UCSD-AML1 (cell line): ENCODE results near the gene WNT11.
"Not testable (repeated sequence)": the region's sequence is repeated elsewhere in the genome, so short reads cannot be mapped to it uniquely, and the experiment has no call there.

Experiments
- DNase-seq: peaks from one replicate; lab custom pipeline; 2025; ENCODE audit not compliant: unreplicated experiment; lab: John Stamatoyannopoulos, UW

The WNT11 gene

GRCh38 chr11:76203937-76204336 is 2.4 kb downstream of the WNT11 start:
- DNase-seq, result no peak

GRCh38 chr11:76203131-76203925 is 3.0 kb downstream of the WNT11 start:
- no peak for DNase-seq

GRCh38 chr11:76201672-76202412 is 4.5 kb downstream of the WNT11 start:
- DNase-seq, result no peak

DNA sequence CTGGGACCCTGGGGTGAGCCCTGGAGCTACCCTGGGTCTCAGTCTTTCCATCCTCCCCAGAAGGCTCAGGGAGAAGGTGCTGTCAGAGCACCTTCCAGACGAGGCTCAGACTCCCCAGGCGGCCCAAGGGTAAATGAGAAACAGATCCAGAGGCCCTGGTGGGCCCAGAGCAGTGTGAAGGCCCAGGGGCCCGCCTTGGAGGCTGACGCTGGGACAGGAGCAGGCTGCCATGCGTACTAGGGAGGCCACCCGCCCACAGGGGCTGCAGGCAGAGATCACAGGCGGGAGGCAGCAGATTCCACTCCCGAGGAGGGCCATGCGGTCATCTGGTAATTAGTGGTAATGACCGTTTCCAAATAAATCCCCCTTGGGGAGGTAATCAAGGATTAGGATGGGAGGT is 5.2 kb downstream of the WNT11 start:
- DNase-seq, result no peak

- DNase-seq, result no peak
These were observed 6.0 kb downstream of the WNT11 start for GRCh38 chr11:76200006-76200940.

DNA sequence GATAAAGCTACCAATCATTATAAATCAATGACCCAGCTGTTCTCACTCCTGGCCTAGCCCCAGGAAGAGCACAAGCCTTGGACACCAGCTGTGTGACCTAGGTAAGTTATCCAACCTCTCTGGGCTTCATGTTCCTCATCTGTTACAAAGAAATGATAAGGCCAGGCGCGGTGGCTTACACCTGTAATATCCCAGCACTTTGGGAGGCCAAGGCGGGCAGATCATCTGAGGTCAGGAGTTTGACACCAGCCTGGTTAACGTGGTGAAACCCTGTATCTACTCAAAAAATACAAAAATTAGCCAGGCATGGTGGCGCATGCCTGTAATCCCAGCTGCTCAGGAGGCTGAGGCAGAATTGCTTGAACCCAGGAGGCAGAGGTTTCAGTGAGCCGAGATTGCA is 7.6 kb downstream of the WNT11 start:
- not testable (repeated sequence) for DNase-seq

DNA sequence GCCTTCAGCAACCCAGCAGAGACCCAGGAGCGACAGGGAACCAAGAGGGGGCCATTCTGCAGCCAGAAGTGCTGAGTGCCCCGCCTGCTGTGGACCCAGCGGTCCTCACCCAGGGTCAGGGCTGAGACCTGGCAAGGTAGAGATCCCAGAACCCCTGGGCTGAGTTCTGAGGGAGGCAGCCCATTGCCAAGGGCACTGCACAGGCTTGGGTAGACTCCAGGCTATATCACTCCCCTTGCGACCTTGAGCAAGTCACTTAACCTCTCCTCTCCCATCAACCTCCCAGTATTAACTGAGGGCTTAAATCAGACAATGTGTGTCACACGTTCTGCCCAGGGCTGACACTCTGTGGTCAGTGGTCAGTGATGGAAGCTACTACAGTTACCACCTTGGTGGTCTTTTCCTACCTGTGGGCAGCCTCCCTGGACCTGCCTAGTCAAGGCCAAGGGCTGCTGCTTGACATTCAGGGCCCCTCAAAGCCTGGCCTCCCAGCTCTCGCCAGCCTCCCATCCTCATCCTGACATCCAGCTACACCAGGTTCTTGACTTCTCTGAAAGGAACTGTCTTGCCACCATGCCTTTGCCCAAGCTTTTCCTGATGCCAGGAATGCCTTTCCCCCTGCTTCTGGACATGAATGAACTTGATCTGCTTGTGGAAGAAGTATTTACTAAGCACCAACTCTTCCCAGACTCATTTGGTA is 8.2 kb downstream of the WNT11 start:
- no peak for DNase-seq

GRCh38 chr11:76197332-76197731 is 9.0 kb downstream of the WNT11 start:
- DNase-seq, result no peak

DNA sequence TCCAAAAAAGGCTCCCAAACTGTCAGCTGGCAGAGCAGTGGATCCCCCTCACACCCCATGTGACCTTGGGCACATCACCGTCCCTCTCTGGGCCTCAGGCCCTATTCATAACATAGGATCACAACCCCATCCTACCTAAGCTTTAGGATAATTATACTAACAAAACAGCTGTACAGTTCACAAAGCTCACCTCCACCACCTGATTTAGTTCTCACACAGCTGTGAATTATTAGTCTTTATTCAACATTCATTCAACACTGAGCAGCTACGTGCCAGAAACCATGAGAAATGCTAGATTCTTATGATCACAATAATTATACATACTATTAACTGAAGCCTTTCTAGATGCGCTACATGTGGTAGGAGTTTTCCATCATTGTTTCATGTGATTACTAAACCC is 9.5 kb downstream of the WNT11 start:
- DNase-seq, result no peak

- DNase-seq, result no peak
These were observed 11.2 kb downstream of the WNT11 start for GRCh38 chr11:76194872-76195668.

GRCh38 chr11:76193219-76193618 is 13.1 kb downstream of the WNT11 start:
- no peak for DNase-seq

DNA sequence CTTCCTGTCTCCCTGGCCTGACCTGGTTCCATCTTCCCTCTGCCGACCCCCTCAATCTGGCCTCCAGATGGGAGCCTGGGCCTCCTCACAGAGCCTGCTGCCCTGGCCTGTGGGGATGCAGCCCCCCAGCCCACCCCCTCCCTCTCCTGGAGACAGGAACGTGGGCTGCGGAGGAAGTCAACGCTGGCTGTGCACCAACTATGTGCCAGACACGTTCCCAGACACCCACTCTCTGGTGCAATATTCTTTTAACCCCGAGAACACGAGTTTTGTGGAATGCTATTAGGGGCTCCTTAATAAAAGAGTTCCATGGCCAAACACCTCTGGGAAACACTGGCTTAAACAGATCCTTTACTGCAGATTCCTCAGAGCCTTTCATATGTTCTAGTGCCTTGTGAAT is 15.9 kb downstream of the WNT11 start:
- no peak for DNase-seq

GRCh38 chr11:76189682-76190081 is 16.6 kb downstream of the WNT11 start:
- no peak for DNase-seq

DNA sequence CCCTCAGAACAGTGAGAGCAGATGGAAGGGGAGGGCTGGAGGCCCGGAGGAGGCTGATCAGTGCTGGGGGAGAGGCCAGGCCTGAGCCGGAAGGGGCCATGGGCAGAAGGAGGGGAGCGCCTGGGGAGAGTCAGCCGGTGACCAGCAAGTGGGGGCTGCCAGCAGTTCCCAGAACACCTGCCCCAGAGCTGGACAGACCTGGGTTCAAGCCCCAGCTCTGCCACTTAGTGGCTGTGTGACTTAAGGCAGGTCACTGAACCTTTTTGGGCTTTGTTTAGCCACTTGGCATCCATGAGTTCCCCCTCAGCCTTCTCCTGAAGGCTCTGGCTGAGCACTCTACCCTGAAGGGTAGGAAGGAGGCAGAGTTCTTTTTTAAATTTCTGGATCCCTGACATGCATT is 17.4 kb downstream of the WNT11 start:
- no peak for DNase-seq

DNA sequence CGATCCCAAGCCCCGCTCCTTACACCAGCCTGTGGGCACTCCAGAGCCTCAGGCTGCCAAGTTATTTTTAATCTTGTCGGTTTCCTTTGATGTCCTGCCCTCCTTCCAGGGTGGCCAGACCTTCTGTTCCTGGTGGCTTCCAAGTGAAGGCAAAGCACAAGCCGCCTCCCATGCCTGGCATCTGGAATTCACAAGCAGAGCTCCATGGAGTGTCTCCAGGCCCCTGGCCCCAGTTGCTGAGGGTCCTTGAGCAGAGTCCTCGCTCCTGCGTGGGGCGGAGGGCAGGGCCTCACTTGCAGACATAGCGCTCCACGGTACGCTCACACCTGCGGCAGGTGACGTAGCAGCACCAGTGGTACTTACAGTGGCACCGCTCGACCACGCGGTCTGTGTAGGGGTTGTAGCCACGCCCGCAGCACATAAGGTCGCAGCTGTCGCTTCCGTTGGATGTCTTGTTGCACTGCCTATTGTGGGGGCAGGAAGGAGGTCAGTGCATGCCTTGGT is 19.5 kb downstream of the WNT11 start:
- DNase-seq, result no peak

DNA sequence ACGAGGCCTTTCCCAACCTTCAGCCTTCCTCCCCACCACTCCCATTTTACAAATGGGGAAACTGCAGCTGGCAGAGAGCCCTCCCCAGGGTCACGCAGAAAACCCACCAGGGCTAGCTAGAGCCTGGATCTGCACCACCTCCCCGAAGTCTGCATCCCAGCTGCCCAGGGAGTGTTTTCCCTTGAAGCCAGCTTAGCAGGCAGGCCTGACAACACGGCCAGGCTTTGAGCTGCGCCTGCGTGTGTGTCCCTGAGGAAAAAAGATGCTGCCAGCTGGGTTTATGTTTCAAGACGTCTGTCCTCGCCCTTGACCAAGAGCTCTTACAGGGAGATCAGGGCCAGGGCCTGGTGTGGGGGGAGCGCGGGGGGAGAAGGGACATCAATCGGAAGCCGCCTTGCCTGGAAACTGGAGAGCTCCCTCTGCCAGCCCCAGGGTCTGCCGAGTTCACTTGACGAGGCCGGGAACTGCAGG is 20.3 kb downstream of the WNT11 start:
- no peak for DNase-seq

DNA sequence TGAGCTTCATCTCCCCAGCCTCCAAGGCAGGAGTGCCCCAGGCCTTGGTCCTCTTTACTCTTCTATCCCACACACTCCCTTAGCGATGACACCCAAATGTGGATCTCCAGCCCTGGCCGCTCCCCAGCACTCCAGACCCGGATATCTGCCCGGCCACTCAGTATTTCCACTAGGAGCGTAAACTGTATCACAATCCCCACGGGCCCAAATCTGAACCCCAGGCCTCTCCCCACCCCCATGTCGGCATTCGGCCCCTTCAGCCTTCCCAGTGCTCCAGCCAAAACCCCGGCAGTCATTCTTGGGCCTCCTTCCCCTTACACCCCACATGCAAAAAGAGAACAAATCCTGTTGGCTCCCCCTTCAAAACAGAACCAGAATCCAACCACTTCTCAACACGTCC is 20.8 kb downstream of the WNT11 start:
- no peak for DNase-seq

DNA sequence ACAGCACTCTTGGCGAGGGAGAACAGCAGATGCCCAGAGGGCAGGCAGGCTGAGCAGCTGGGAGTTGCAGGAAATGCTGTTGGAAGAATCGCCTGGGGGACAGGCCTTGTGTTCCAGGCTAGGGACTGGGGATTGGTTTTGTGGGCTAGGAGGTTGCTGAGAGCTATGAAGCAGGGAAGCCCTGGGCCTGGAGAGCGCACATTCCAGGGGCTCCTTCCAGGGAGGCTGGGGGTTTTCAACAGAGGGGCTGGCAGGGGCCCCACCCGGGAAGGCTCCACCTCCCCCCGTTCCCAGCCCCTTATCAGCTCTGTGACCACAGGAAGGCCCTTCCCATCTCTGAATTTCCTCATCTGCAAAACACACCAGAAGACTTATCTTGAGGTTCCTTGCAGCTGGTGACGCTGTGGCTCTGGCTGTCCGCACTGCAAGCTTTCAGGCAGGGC is 21.7 kb downstream of the WNT11 start:
- peak; percentile 55 for DNase-seq

GRCh38 chr11:76181371-76181770 is 24.9 kb downstream of the WNT11 start:
- DNase-seq, result no peak

GRCh38 chr11:76179147-76179546 is 27.2 kb downstream of the WNT11 start:
- DNase-seq, result no peak
